GM18909 (cell line): ENCODE measurements around the gene CMTM1.
"Not testable (repeated sequence)": the region's sequence is repeated elsewhere in the genome, so short reads cannot be mapped to it uniquely, and the experiment has no call there.

Source experiments
- ATAC-seq: cut with Tn5 transposase; IDR thresholded peaks from one replicate; pipeline ENCODE4 v1.9.1; 2021; ENCODE audit warnings: mild to moderate bottlenecking; ENCODE audit not compliant: unreplicated experiment, poor library complexity

Gene CMTM1

GRCh38 chr16:66560107-66560506, 6.1 kb upstream of the CMTM1 start:
- ATAC-seq: no peak

DNA sequence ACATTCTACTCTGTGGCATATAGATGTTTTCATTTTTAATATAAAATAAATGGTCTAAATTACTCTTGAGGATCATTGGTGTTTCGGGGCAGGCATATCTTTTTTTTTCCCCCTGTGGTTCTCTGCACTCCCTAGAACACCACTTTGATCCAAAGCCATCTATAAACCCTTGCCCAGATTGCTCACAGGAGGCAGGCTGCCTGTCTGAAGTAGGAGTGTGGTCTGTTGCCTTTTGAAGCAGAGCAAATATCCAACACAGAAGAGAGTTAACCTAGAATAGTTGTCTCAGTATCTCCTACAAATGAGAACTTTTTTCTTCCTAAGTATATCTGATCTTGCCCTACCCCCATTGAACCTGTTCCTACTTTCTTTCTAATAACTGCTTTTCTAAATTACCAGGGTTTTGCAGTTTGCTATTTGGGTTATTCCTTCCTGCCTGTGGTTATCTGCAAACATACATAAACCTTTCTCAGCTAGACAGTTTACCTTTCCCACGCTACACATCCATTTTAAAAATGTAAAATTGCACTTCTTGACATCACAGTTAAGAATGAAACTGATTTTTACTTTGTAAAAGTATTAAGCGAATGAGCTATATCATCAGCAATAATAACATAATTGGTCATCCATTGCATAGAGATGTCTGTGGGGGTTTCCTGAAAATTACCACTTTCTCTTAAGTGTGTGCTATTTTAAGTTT, 4.7 kb upstream of the CMTM1 start:
- ATAC-seq: no peak

DNA sequence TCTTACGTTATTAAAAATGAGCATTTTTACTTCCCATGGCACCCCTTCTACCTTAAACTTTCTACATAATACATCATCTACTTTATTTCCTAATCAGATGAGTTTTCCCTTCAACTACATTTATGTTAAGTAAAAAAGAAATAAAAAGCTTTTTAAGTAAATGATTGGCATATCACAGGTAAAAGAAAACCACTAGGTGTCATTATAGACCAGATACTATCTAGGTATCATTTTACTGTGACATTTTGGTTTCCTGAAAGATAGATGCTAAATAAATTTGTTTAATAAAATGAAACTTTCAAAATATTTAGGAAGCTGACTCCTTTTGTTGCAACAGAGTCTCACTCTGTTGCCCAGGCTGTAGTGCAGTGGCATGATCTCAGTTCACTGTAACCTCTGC, 3.8 kb upstream of the CMTM1 start:
- no peak for ATAC-seq

DNA sequence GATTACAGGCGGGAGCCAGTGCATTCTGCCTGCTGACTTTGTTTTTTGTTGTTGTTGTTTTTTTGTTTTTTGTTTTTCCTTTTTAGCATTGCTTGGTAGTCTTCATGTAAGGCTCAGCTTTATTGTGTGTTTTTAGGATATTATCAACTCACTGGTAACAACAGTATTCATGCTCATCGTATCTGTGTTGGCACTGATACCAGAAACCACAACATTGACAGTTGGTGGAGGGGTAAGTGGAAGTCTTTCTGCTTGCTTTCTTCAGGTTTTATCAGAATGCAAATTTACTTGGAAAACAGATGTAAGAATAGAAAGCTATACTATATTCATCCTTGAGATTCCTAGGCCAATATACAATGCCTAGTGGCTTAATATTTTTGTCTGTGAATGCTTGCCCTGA, 3.3 kb upstream of the CMTM1 start:
- ATAC-seq: no peak

DNA sequence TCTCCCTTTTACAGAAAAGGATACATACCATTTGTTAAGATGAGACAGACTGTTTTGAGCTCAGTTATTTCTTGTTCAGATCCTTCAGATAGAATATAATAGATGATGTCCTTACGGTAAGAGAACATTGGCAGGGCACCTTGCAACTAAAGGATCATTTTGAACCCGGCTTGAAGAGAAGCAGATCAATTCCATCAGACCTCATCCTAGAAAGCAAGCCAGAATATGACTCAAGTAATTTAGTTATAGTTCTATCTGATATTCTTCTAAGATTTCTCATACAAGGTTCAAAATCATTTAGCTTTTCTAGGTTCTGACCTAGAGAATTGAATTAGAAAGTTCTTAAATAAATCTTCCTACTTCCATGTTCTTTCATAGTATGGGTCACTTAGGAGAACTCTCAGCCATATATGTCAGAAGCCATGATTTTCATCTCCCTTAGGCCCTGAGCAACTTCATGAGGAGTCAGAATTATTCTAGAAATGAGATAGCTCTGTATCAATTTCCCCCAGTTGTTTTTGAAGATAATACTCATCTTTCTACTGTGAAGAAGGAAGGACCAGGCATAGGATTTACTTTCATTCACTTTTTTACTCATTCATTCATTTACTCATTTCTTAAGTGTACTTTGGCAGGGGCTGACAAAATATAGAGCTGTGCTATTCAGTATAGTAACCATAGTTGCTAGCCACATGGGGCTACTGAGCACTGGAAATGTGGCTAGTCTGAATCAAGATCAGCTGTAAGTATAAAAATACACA, 2.5 kb upstream of the CMTM1 start:
- ATAC-seq: no peak

- not testable (repeated sequence) for ATAC-seq
Measured at GRCh38 chr16:66567270-66567669, 1.0 kb downstream of the CMTM1 start.

GRCh38 chr16:66568355-66568754, 2.1 kb downstream of the CMTM1 start:
- ATAC-seq: no peak

DNA sequence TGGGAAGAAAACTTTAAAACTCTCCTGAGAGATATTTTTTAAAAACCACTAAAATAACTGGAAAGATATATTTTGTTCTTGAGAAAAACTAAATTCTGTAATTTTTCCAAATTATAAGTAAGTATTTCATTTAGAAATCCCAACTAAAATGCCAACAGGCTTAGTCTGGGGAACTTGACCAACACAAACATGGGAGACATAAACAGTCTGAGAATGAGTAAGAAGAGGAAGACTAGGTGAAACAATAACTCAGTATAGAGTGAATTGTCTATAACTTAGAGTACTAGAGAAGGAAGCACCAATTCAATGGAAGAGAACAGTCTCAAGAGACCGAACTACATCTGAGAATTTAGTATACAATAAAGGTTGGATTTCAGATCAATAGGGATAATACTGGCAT, 2.9 kb downstream of the CMTM1 start:
- no peak for ATAC-seq

DNA sequence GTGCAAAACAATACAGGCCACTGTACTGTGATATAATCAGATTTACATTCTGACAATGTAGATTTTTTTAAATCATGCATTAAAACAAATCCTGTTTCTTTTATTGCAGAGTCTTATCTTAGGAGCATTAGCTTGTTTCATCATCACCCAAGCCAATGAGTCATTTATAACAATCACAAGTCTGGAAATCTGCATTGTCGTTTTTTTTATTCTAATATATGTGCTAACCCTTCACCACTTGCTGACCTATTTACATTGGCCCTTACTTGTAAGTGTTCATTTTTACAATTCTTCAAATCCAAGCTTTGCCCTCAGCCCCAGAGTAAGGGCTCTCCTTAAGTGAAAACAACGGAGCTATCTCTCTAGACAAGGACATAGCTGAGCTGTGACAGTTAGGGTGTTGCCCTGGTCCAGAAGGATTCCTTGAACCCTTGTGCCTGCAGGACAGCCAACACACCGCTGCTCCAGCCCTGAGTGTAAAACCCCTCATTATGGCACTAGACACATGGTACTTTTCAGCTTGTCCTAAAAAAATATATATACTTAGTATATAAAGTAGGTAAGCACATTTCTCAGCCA, 3.7 kb downstream of the CMTM1 start:
- no peak for ATAC-seq

DNA sequence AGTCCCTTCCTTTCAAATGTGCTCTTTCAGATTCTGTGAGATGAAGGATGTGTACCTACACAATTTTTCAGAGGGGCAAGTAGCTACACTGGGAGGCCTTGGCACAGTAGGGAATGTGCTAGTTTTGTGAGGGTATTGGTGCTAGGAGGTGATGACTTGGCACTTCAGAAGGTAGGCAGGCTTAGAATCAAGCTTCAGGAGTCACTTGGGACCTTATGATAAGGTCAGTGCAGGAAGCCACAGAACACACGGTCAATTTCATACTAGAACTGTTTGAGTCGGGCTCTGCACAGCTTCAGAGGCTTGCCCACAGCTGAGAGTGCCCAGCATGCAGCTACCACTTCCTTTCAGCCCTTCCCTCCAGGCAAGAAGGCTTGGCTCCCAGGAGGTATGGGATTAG, 6.1 kb downstream of the CMTM1 start:
- ATAC-seq: no peak

GRCh38 chr16:66574081-66574480, 7.8 kb downstream of the CMTM1 start:
- ATAC-seq: no peak

GRCh38 chr16:66574531-66574930, 8.3 kb downstream of the CMTM1 start:
- ATAC-seq: no peak

GRCh38 chr16:66575060-66575459, 8.8 kb downstream of the CMTM1 start:
- no peak for ATAC-seq

DNA sequence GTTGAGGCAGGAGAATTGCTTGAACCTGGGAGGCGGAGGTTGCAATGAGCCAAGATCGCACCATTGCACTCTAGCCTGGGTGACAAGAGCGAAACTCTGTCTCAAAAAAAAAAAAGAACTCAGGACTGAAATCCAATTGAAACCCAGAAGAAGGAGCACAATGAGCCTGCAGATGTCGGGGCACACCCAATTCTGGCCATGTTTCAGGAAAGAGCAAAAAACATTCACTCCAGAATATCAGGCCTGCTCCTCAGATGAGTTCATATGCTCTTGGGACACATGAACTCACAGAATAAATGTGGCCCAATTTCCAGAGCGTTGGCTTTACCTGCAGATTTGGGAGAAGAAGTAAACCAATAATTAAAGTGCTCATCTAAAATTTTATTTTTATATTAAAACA, 10.1 kb downstream of the CMTM1 start:
- no peak for ATAC-seq

DNA sequence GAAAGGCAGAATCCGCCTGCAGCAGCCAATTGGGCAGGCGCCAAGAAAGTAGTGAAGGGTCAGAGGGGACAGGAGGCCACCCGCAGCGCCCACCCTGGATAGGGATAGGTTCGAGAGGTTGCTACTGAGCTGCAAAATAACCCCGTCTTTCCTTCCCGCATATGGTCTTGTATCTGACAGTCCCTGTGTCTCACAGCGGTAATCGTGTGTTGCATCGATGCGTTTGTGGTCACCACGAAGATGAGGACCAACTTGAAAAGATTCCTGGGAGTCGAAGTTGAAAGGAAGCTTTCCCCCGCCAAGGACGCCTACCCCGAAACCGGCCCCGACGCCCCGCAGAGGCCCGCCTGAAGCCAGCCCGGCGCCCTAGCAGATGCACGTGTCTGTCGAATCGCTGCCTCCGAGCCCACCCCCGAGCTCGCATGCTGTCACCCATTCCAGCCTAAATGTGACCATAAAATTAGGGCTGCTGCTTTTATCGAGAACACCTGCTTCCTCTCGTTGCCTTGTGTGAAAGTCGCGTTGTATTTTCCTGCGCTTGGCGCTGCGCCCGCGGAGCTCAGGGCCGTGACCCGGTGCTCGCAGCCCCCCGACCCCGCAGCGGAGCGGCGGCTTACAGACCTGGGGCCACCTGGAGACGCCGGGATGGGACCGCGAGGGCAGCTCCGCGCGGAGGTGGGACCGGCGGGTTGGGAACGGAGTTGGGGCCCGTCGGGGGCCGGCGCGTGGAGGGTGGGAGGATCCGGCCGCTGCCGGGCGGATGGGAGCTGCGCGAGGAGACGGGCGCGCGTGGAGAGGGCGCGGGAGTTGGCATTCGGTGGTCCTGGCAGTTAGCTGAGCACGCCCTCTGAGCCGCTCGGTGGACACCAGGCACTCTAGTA, 12.7 kb downstream of the CMTM1 start, which contains the start of gene CMTM2:
Gene CMTM2 (plus strand): TSS at position 813 of the 881 bp plus-strand sequence. CDS start 145 bp downstream, outside the sequence.
- no peak for ATAC-seq

- no peak for ATAC-seq
Measured at GRCh38 chr16:66580605-66581209, 14.5 kb downstream of the CMTM1 start.

- ATAC-seq: no peak
Measured at GRCh38 chr16:66581246-66581952, 15.2 kb downstream of the CMTM1 start.

DNA sequence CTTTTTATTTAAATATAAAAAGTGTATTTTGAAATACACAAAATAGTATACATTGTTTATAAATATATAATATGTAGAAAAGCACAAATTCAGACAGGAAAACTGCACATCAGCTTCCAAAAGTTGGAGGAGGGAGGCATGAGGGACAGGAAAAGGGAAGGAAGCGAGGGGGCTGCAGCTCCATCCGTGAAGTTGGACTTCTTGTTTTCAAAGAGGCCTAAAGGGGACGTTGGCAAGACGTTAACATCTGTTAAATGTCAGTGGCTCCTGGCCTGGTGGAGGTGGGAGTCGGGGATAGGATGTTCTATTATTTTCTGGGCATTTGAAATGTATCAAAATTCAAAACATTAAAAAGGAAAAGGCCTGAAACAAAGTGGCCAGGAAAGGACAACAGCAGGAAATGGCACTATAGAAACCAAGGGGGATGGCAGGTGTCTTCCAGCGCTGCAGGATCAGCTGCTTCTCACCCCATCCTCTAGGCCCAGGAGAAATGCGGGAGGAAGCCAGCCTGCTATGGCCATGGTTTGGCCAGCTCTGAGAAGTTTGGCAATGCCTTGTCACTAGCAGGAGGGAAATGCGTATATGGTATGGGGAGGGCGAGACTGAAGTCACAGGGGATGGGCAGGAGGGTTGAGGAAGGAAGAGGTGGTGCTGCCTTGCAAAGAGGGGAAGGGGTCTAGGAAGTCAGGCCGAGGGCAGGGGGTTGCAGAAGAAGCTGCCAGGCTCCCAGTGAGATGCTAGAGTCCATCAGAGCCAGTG, 19.4 kb downstream of the CMTM1 start:
- no peak for ATAC-seq
